Thoracic aorta endothelial cell (primary cell): ENCODE results near the gene FSD1L. TPM values are rescaled to one million over a fixed set of nuclear protein-coding genes. Genes with fewer than 3 reads are reported as not detected.

ENCODE experiments used
- total RNA-seq: library from RNA; depleted of rRNA; stranded (reverse); fragments of >200 nt; gene quantifications from 2 replicates; pipeline ENCODE4 v1.2.3, GENCODE V29; 2012

FSD1L gene
- 9.3 and 10.5 TPM in 2 replicates for total RNA-seq

DNA sequence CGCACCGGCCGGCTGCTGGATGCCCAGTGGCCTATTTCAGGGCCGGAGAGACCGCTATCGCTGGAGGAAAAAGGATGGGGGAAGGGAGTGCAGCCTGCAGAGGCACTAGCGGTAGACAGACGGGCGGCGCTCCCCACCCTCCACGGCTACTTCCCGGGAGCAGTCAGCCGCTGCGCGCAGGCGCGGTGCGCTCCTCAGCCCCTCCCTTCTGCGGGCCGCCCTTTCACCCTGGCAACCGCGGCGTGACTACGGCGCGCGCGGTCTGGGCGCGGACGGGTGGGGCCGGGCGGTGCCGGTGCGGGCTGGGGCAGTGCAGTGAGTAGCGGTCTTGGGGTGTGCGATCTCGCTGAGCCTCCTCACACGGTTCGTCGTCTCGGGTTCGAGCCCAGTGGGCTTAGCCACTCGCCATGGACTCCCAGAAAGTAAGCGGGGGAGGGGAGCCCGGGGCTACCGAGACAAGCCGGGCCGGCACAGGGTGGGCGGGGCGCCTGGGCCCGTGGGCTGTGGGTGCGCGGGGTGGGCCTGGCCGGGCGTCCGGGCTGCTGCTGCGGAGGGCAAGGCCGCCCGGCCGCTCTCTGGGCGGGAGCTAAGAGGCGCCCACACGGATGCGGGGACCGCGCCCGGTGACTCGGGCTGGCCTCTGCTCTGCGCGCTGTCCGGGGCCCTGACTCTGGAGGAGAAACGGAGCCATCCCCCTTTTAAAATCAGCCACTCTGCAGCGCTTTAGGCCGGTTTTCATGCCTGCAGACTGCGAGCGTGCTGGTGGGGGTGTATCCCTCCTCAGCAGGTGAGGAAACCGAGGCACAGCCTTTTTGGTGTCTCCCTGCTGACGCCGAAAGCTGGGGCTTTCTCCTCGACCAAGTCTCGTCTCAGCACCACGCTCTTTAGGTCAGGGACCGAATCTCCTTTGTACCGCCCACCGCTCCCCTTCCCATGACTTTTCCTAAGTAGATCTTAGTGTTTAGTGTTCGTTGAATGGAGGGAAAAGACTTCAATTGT lies at the start of gene FSD1L:
Gene FSD1L (plus strand): TSS at position 221 of the 999 bp plus-strand sequence. CDS start 187 bp downstream, at position 408.

GRCh38 chr9:105557804-105558610 lies 110.2 kb downstream of the FSD1L start, which contains the start of gene FKTN:
Gene FKTN, plus strand, starts transcription at chr9:105558131. Its CDS starts 16,902 bp downstream, at chr9:105575033.

Other genes starting within 250 kb of the FSD1L start
- gene SLC44A1, start 203.4 kb upstream of the FSD1L start, total RNA-seq = 50.5 and 65.8 TPM in 2 replicates
- gene FKTN, start 110.1 kb downstream of the FSD1L start, total RNA-seq = 49.6 and 64.0 TPM in 2 replicates
- not detected in 2 replicates for gene TAL2, start 214.4 kb downstream of the FSD1L start, total RNA-seq
- gene TMEM38B, start 246.5 kb downstream of the FSD1L start, total RNA-seq = 10.6 and 12.4 TPM in 2 replicates